Adrenal gland (tissue), 5 donors: ENCODE measurements around the gene MAPKAP1.

Experiments used
- CTCF ChIP-seq, 6 experiments: fragments of 450-650 bp in 4 of 6; fragments of 200-600 bp in 2 of 6; sonication (generic) in 1 of 6; IDR thresholded peaks; 1 replicate in 5 of 6; 2 replicates in 1 of 6; pipeline versions ENCODE4 v1.5.1 to v1.8.0; 2016 to 2021; ENCODE audit warnings: antibody characterized with exemption in 6 of 6, mild to moderate bottlenecking in 2 of 6, moderate library complexity in 1 of 6
- POLR2A ChIP-seq, 2 donors: fragments of 450-650 bp; IDR thresholded peaks; one replicate each; pipeline ENCODE4 v1.6.1; 2017; ENCODE audit warnings: antibody characterized with exemption in 2 of 2, mild to moderate bottlenecking in 2 of 2, moderate library complexity in 1 of 2
- donor health status: DM: no; HTN: no; CAD: no.

GRCh38 chr9:125565126-125565525, 141.9 kb downstream of the MAPKAP1 start:
- TF ChIP-seq CTCF (IDR thresholded peaks at IDR 0.05) (no peak), POLR2A (IDR thresholded peaks at IDR 0.05) (no peak)
